ENCODE measurements around the gene EPB41L4A. TPM values are rescaled to one million over a fixed set of nuclear protein-coding genes. Genes with fewer than 3 reads are reported as not detected.

EPB41L4A gene
- total RNA-seq, 1 donor from 2014 or later, result 21.4 TPM

- no peak overlapping the region for H3K27ac ChIP-seq (ENCODE audit: low read depth, low read length)
- no peak overlapping the region for H3K4me3 ChIP-seq (ENCODE audit: low read length in 3 of 3)
- H3K36me3 ChIP-seq (ENCODE audit: control insufficient read depth in 3 of 3, insufficient read depth in 3 of 3, low read length in 3 of 3), result no peaks in the 10 kb centered on the region
- no peaks in the 10 kb centered on the region for H3K27me3 ChIP-seq (ENCODE audit: control insufficient read depth in 3 of 3, insufficient read depth in 3 of 3, low read length in 3 of 3)
- no peaks in the 10 kb centered on the region for H3K4me1 ChIP-seq (ENCODE audit: control insufficient read depth in 3 of 3, insufficient read depth in 3 of 3, low read length in 3 of 3)
- no peak overlapping the region for H3K9ac ChIP-seq (ENCODE audit: low read depth in 1 of 3, low read length in 3 of 3)
- H3K9me3 ChIP-seq (ENCODE audit: control insufficient read depth in 3 of 3, low read length in 3 of 3), result no peaks in the 10 kb centered on the region
Observed at GRCh38 chr5:112186401-112186990, 232.6 kb downstream of the EPB41L4A start.

DNA sequence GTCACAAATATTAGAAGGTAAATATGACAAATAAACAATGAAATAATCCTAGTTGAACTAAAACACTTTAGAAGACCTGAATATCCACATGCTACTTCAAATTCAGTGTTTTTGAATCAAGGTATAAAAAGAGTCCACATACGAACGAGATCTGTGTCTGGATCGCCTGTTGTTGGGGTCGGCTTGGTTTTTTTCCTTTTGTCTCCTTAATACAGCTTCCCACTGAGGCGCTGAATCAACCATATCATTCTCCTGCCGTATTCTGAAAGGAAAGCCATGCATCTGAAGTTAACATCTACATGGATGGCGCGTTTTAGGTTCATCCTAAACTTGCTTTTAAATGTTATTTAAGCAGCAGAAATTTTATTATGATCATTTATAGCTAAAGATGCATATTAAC lies 235.2 kb downstream of the EPB41L4A start:
- Histone ChIP-seq H3K9me3 (ENCODE audit: control insufficient read depth in 3 of 3, low read length in 3 of 3) (no peaks in the 10 kb centered on the region), H3K27ac (ENCODE audit: low read depth, low read length) (no peak overlapping the region), H3K9ac (ENCODE audit: low read depth in 1 of 3, low read length in 3 of 3) (no peak overlapping the region), H3K36me3 (ENCODE audit: control insufficient read depth in 3 of 3, insufficient read depth in 3 of 3, low read length in 3 of 3) (no peaks in the 10 kb centered on the region), H3K4me1 (ENCODE audit: control insufficient read depth in 3 of 3, insufficient read depth in 3 of 3, low read length in 3 of 3) (no peaks in the 10 kb centered on the region), H3K4me3 (ENCODE audit: low read length in 3 of 3) (no peak overlapping the region), H3K27me3 (ENCODE audit: control insufficient read depth in 3 of 3, insufficient read depth in 3 of 3, low read length in 3 of 3) (no peaks in the 10 kb centered on the region)

GRCh38 chr5:112183103-112183711 lies 235.9 kb downstream of the EPB41L4A start:
- Histone ChIP-seq H3K27ac (ENCODE audit: low read depth, low read length) (no peak overlapping the region), H3K4me1 (ENCODE audit: control insufficient read depth in 3 of 3, insufficient read depth in 3 of 3, low read length in 3 of 3) (no peaks in the 10 kb centered on the region), H3K9me3 (ENCODE audit: control insufficient read depth in 3 of 3, low read length in 3 of 3) (no peaks in the 10 kb centered on the region), H3K36me3 (ENCODE audit: control insufficient read depth in 3 of 3, insufficient read depth in 3 of 3, low read length in 3 of 3) (no peaks in the 10 kb centered on the region), H3K4me3 (ENCODE audit: low read length in 3 of 3) (no peak overlapping the region), H3K9ac (ENCODE audit: low read depth in 1 of 3, low read length in 3 of 3) (no peak overlapping the region), H3K27me3 (ENCODE audit: control insufficient read depth in 3 of 3, insufficient read depth in 3 of 3, low read length in 3 of 3) (no peaks in the 10 kb centered on the region)

- H3K27ac ChIP-seq (ENCODE audit: low read depth, low read length), result no peak overlapping the region
- no peaks in the 10 kb centered on the region for H3K4me1 ChIP-seq (ENCODE audit: control insufficient read depth in 3 of 3, insufficient read depth in 3 of 3, low read length in 3 of 3)
- H3K9me3 ChIP-seq (ENCODE audit: control insufficient read depth in 3 of 3, low read length in 3 of 3), result no peaks in the 10 kb centered on the region
- H3K4me3 ChIP-seq (ENCODE audit: low read length in 3 of 3), result no peak overlapping the region
- no peak overlapping the region for H3K9ac ChIP-seq (ENCODE audit: low read depth in 1 of 3, low read length in 3 of 3)
- H3K36me3 ChIP-seq (ENCODE audit: control insufficient read depth in 3 of 3, insufficient read depth in 3 of 3, low read length in 3 of 3), result no peaks in the 10 kb centered on the region
- H3K27me3 ChIP-seq (ENCODE audit: control insufficient read depth in 3 of 3, insufficient read depth in 3 of 3, low read length in 3 of 3), result no peaks in the 10 kb centered on the region
Observed at GRCh38 chr5:112179290-112179689, 239.8 kb downstream of the EPB41L4A start.

GRCh38 chr5:112174959-112175594 lies 244.0 kb downstream of the EPB41L4A start:
- H3K27ac ChIP-seq (ENCODE audit: low read depth, low read length), result no peak overlapping the region
- H3K9ac ChIP-seq (ENCODE audit: low read depth in 1 of 3, low read length in 3 of 3), result no peak overlapping the region
- H3K9me3 ChIP-seq (ENCODE audit: control insufficient read depth in 3 of 3, low read length in 3 of 3), result no peaks in the 10 kb centered on the region
- H3K4me1 ChIP-seq (ENCODE audit: control insufficient read depth in 3 of 3, insufficient read depth in 3 of 3, low read length in 3 of 3), result no peaks in the 10 kb centered on the region
- H3K36me3 ChIP-seq (ENCODE audit: control insufficient read depth in 3 of 3, insufficient read depth in 3 of 3, low read length in 3 of 3), result no peaks in the 10 kb centered on the region
- H3K27me3 ChIP-seq (ENCODE audit: control insufficient read depth in 3 of 3, insufficient read depth in 3 of 3, low read length in 3 of 3), result no peaks in the 10 kb centered on the region
- no peak overlapping the region for H3K4me3 ChIP-seq (ENCODE audit: low read length in 3 of 3)

- H3K36me3 ChIP-seq (ENCODE audit: control insufficient read depth in 3 of 3, insufficient read depth in 3 of 3, low read length in 3 of 3), result peaks cover 41 to 50% (median 42%) of the 10 kb centered on the region in 3 donors
- no peak overlapping the region for H3K27ac ChIP-seq (ENCODE audit: low read depth, low read length)
- no peak overlapping the region for H3K9ac ChIP-seq (ENCODE audit: low read depth in 1 of 3, low read length in 3 of 3)
- H3K4me3 ChIP-seq (ENCODE audit: low read length in 3 of 3), result no peak overlapping the region
- H3K27me3 ChIP-seq (ENCODE audit: control insufficient read depth in 3 of 3, insufficient read depth in 3 of 3, low read length in 3 of 3), result no peaks in the 10 kb centered on the region
- peaks cover 5 to 17% (median 13%) of the 10 kb centered on the region in 3 donors for H3K4me1 ChIP-seq (ENCODE audit: control insufficient read depth in 3 of 3, insufficient read depth in 3 of 3, low read length in 3 of 3)
- H3K9me3 ChIP-seq (ENCODE audit: control insufficient read depth in 3 of 3, low read length in 3 of 3), result no peaks in the 10 kb centered on the region
Observed at GRCh38 chr5:112165897-112166737, 253.0 kb downstream of the EPB41L4A start.

DNA sequence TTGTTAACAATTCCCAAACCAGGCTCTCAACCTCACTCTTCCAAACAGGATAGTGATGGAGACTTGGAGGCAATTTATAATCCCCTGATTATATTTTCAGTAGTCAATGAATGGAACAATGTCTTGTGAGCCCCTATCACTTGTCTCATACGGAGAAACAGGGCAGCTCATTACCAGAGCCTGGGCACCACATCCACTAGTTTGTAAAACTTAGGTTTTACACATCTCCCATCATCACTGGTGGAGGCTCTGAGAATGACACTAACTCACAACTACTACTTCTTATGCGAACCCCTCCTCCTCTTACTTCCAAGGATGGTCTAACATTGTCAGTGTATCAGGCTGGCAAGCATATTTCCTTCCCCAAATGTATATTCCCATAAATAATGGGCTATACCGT lies 253.7 kb downstream of the EPB41L4A start:
- H3K27ac ChIP-seq (ENCODE audit: low read depth, low read length), result no peak overlapping the region
- no peaks in the 10 kb centered on the region for H3K9me3 ChIP-seq (ENCODE audit: control insufficient read depth in 3 of 3, low read length in 3 of 3)
- peaks cover 41 to 50% (median 42%) of the 10 kb centered on the region in 3 donors for H3K36me3 ChIP-seq (ENCODE audit: control insufficient read depth in 3 of 3, insufficient read depth in 3 of 3, low read length in 3 of 3)
- H3K4me3 ChIP-seq (ENCODE audit: low read length in 3 of 3), result no peak overlapping the region
- peaks cover 6 to 24% (median 14%) of the 10 kb centered on the region in 3 donors for H3K4me1 ChIP-seq (ENCODE audit: control insufficient read depth in 3 of 3, insufficient read depth in 3 of 3, low read length in 3 of 3)
- no peaks in the 10 kb centered on the region for H3K27me3 ChIP-seq (ENCODE audit: control insufficient read depth in 3 of 3, insufficient read depth in 3 of 3, low read length in 3 of 3)
- no peak overlapping the region for H3K9ac ChIP-seq (ENCODE audit: low read depth in 1 of 3, low read length in 3 of 3)

- peaks cover 10 to 29% (median 17%) of the 10 kb centered on the region in 3 donors for H3K4me1 ChIP-seq (ENCODE audit: control insufficient read depth in 3 of 3, insufficient read depth in 3 of 3, low read length in 3 of 3)
- no peaks in the 10 kb centered on the region for H3K27me3 ChIP-seq (ENCODE audit: control insufficient read depth in 3 of 3, insufficient read depth in 3 of 3, low read length in 3 of 3)
- no peak overlapping the region for H3K9ac ChIP-seq (ENCODE audit: low read depth in 1 of 3, low read length in 3 of 3)
- no peak overlapping the region for H3K4me3 ChIP-seq (ENCODE audit: low read length in 3 of 3)
- no peak overlapping the region for H3K27ac ChIP-seq (ENCODE audit: low read depth, low read length)
- H3K9me3 ChIP-seq (ENCODE audit: control insufficient read depth in 3 of 3, low read length in 3 of 3), result no peaks in the 10 kb centered on the region
- H3K36me3 ChIP-seq (ENCODE audit: control insufficient read depth in 3 of 3, insufficient read depth in 3 of 3, low read length in 3 of 3), result peaks cover 39 to 45% (median 41%) of the 10 kb centered on the region in 3 donors
Observed at GRCh38 chr5:112163435-112163834, 255.6 kb downstream of the EPB41L4A start.

GRCh38 chr5:112161392-112161748 lies 257.7 kb downstream of the EPB41L4A start:
- Histone ChIP-seq H3K4me1 (ENCODE audit: control insufficient read depth in 3 of 3, insufficient read depth in 3 of 3, low read length in 3 of 3) (peaks cover 10 to 29% (median 17%) of the 10 kb centered on the region in 3 donors), H3K4me3 (ENCODE audit: low read length in 3 of 3) (peak overlapping the region; percentile 70 to 97 (median 92)), H3K36me3 (ENCODE audit: control insufficient read depth in 3 of 3, insufficient read depth in 3 of 3, low read length in 3 of 3) (peaks cover 32 to 38% (median 34%) of the 10 kb centered on the region in 3 donors), H3K27me3 (ENCODE audit: control insufficient read depth in 3 of 3, insufficient read depth in 3 of 3, low read length in 3 of 3) (no peaks in the 10 kb centered on the region), H3K27ac (ENCODE audit: low read depth, low read length) (peak overlapping the region; percentile 81), H3K9ac (ENCODE audit: low read depth in 1 of 3, low read length in 3 of 3) (peak overlapping the region; percentile 89 to 95 (median 89)), H3K9me3 (ENCODE audit: control insufficient read depth in 3 of 3, low read length in 3 of 3) (no peaks in the 10 kb centered on the region)
